SU-DHL-6 (cell line): ENCODE measurements around the gene COG6.
A peak's percentile ranks its signal among the peaks of the same experiment; 100 is the strongest.

ENCODE experiments used
- H2AFZ ChIP-seq: fragments of 200-600 bp; sonication (generic); 2 replicates; pipeline ENCODE4 v1.6.1; 2014; ENCODE audit warnings: low read depth, mild to moderate bottlenecking, moderate library complexity, mixed read lengths, antibody characterized with exemption, low read length; ENCODE audit not compliant: severe bottlenecking
- H3F3A ChIP-seq: fragments of 200-600 bp; shearing (Covaris generic); 2 replicates; pipeline ENCODE4 v1.6.0; 2016; ENCODE audit warnings: antibody characterized with exemption, mild to moderate bottlenecking; ENCODE audit not compliant: insufficient read depth
- H3K27ac ChIP-seq: fragments of 200-600 bp; sonication (generic); 2 replicates; pipeline ENCODE4 v1.5.1; 2016; ENCODE audit warnings: low read depth, mild to moderate bottlenecking, low read length, moderate library complexity, mixed read lengths
- H3K27me3 ChIP-seq: fragments of 200-600 bp; sonication (generic), shearing (Covaris generic); 2 replicates; pipeline ENCODE4 v1.6.0; 2014; ENCODE audit warnings: mild to moderate bottlenecking, low read length
- H3K36me3 ChIP-seq: fragments of 200-600 bp; sonication (generic); 2 replicates; pipeline ENCODE4 v1.6.1; 2014; ENCODE audit warnings: mild to moderate bottlenecking, low read length, mixed read lengths
- H3K4me2 ChIP-seq: fragments of 300-600, 200-600 bp; shearing (Covaris generic), sonication (generic); 2 replicates; pipeline ENCODE4 v1.6.0; 2014; ENCODE audit warnings: low read length, low read depth, mild to moderate bottlenecking; ENCODE audit not compliant: poor library complexity, severe bottlenecking
- H3K4me3 ChIP-seq: fragments of 200-600 bp; sonication (generic); 2 replicates; pipeline ENCODE4 v1.5.1; 2014; ENCODE audit warnings: antibody characterized with exemption, low read length, mild to moderate bottlenecking, mixed read lengths; ENCODE audit not compliant: insufficient read depth, poor library complexity, severe bottlenecking
- H3K79me2 ChIP-seq: fragments of 200-600 bp; sonication (generic); 2 replicates; pipeline ENCODE4 v1.6.1; 2014; ENCODE audit warnings: mild to moderate bottlenecking, low read length, moderate library complexity; ENCODE audit not compliant: insufficient read depth
- H3K9ac ChIP-seq: fragments of 200-600 bp; sonication (generic); 2 replicates; pipeline ENCODE4 v1.7.0; 2014; ENCODE audit warnings: mild to moderate bottlenecking, low read length
- H3K9me2 ChIP-seq: fragments of 200-600 bp; sonication (generic); replicated peaks from 2 replicates; pipeline ENCODE4 v1.6.1; 2014; ENCODE audit warnings: low read length; ENCODE audit not compliant: insufficient read depth
- H3K9me3 ChIP-seq: fragments of 200-600 bp; sonication (generic); 2 replicates; pipeline ENCODE4 v1.6.1; 2014; ENCODE audit warnings: low read length, mixed read lengths; ENCODE audit not compliant: insufficient read depth
- H4K20me1 ChIP-seq: fragments of 200-600 bp; sonication (generic); 2 replicates; pipeline ENCODE4 v1.6.1; 2014; ENCODE audit warnings: low read depth, mild to moderate bottlenecking, antibody characterized with exemption, low read length, moderate library complexity, mixed read lengths
- EZH2phosphoT487 ChIP-seq: fragments of 200-600 bp; sonication (generic), shearing (Covaris generic); conservative IDR thresholded peaks from 2 replicates; pipeline ENCODE4 v1.6.1; 2018; ENCODE audit warnings: mild to moderate bottlenecking, antibody characterized with exemption, low read length, moderate library complexity, mixed read lengths
- TF ChIP-seq, protein P1 (sequence below): fragments of 200-600 bp; sonication (generic); IDR thresholded peaks from one replicate; pipeline ENCODE4 v1.5.1; 2017; ENCODE audit warnings: antibody characterized with exemption, mild to moderate bottlenecking, low read length, moderate library complexity; ENCODE audit not compliant: insufficient read depth, poor library complexity, severe bottlenecking

COG6 gene

DNA sequence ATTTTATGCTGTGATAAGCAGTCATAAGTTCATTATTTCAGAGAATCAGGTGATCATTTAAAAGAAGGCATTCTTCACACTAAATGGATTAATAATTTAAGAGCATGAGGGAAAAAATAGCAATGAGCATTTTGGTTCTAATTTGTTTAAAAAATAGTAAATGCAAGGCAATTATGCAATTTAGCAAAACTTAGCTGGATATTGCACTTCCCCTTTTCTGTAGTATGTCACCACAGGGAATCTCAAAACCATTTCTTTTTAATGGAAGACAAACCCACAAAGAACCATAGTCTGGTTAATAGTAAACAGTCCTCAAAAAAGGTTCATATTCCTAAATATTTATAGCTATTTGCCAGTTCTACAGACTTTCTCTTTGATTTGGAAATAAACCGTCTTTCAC is 30.2 kb downstream of the COG6 start:
- Histone ChIP-seq H3K79me2 (no peaks in the 10 kb centered on the region), H2AFZ (no peak overlapping the region), H3F3A (0 out of 2 replicates have a peak, but pooled peaks cover 7% of the 10 kb centered on the region), H4K20me1 (no peaks in the 10 kb centered on the region), H3K4me2 (no peak overlapping the region), H3K9ac (no peak overlapping the region), H3K4me3 (no peak overlapping the region), H3K9me3 (no peaks in the 10 kb centered on the region), H3K9me2 (no peaks in the 10 kb centered on the region), H3K36me3 (peaks cover 11% of the 10 kb centered on the region), H3K27me3 (no peaks in the 10 kb centered on the region), H3K27ac (no peak overlapping the region)
- TF ChIP-seq, protein P1, sequence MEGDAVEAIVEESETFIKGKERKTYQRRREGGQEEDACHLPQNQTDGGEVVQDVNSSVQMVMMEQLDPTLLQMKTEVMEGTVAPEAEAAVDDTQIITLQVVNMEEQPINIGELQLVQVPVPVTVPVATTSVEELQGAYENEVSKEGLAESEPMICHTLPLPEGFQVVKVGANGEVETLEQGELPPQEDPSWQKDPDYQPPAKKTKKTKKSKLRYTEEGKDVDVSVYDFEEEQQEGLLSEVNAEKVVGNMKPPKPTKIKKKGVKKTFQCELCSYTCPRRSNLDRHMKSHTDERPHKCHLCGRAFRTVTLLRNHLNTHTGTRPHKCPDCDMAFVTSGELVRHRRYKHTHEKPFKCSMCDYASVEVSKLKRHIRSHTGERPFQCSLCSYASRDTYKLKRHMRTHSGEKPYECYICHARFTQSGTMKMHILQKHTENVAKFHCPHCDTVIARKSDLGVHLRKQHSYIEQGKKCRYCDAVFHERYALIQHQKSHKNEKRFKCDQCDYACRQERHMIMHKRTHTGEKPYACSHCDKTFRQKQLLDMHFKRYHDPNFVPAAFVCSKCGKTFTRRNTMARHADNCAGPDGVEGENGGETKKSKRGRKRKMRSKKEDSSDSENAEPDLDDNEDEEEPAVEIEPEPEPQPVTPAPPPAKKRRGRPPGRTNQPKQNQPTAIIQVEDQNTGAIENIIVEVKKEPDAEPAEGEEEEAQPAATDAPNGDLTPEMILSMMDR: no peak
- no peak for TF ChIP-seq EZH2phosphoT487

GRCh38 chr13:39688278-39688677 is 32.8 kb downstream of the COG6 start:
- H3K9me3 ChIP-seq: no peaks in the 10 kb centered on the region
- H3K27ac ChIP-seq: no peak overlapping the region
- no peak for TF ChIP-seq EZH2phosphoT487
- no peaks in the 10 kb centered on the region for H3K27me3 ChIP-seq
- H3K36me3 ChIP-seq: peaks cover 5% of the 10 kb centered on the region
- H3F3A ChIP-seq: 0 out of 2 replicates have a peak, but pooled peaks cover 7% of the 10 kb centered on the region
- H2AFZ ChIP-seq: no peak overlapping the region
- no peaks in the 10 kb centered on the region for H4K20me1 ChIP-seq
- no peak overlapping the region for H3K9ac ChIP-seq
- H3K79me2 ChIP-seq: no peaks in the 10 kb centered on the region
- no peak overlapping the region for H3K4me2 ChIP-seq
- H3K9me2 ChIP-seq: no peaks in the 10 kb centered on the region
- H3K4me3 ChIP-seq: no peak overlapping the region

GRCh38 chr13:39688699-39689405 is 33.4 kb downstream of the COG6 start:
- Histone ChIP-seq H3K9me3 (no peaks in the 10 kb centered on the region), H2AFZ (no peak overlapping the region), H3K9me2 (no peaks in the 10 kb centered on the region), H3K79me2 (no peaks in the 10 kb centered on the region), H3K9ac (no peak overlapping the region), H3F3A (0 out of 2 replicates have a peak, but pooled peaks cover 1% of the 10 kb centered on the region), H3K27ac (peak overlapping the region; percentile 24), H3K4me2 (no peak overlapping the region), H3K4me3 (no peak overlapping the region), H3K36me3 (peaks cover 5% of the 10 kb centered on the region), H3K27me3 (no peaks in the 10 kb centered on the region), H4K20me1 (no peaks in the 10 kb centered on the region)
- TF ChIP-seq, protein P1: no peak
- TF ChIP-seq EZH2phosphoT487: no peak
